Measurements from ENCODE around the gene WDR27.

DNA sequence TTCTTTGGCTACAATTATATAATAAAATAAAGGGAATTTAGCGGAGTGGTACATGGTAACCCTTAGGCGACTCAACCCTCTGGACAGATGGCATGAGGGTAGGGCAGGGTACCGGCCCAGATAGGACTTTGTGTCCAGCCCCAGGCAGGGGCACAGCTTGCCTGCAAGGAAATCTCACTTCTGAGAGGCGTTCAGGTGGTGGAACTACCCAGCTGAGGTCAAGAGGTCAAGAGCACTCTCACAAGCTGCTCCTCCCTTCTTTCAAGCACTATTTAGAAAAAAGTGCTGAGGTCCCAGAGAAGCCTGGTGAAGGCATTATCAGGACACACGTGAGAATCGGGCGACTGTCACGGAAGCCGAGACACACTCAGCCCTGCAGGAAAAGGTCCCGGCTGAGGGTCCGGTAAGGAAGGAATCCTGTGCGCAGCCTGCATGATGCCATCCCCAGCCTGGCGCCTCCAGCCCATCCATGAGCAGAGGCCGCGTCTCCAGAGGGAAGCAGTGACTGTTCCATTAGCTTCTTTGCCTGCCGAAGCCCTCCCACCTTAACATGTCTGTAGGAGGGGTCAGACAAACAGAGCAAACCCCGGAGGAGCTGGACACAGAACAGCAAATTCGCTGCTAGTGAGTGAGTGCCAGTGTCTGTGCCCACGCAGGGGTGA is 54.8 kb downstream of the WDR27 start:
- TF ChIP-seq, protein P1, sequence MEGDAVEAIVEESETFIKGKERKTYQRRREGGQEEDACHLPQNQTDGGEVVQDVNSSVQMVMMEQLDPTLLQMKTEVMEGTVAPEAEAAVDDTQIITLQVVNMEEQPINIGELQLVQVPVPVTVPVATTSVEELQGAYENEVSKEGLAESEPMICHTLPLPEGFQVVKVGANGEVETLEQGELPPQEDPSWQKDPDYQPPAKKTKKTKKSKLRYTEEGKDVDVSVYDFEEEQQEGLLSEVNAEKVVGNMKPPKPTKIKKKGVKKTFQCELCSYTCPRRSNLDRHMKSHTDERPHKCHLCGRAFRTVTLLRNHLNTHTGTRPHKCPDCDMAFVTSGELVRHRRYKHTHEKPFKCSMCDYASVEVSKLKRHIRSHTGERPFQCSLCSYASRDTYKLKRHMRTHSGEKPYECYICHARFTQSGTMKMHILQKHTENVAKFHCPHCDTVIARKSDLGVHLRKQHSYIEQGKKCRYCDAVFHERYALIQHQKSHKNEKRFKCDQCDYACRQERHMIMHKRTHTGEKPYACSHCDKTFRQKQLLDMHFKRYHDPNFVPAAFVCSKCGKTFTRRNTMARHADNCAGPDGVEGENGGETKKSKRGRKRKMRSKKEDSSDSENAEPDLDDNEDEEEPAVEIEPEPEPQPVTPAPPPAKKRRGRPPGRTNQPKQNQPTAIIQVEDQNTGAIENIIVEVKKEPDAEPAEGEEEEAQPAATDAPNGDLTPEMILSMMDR (IDR thresholded peaks at IDR 0.05) = no peak
- TF ChIP-seq POLR2A (IDR thresholded peaks at IDR 0.05) = no peak

Measured in esophagus squamous epithelium (tissue), 4 donors.